ENCODE data around the gene POLR3GL. TPM values are rescaled to one million over a fixed set of nuclear protein-coding genes. Genes with fewer than 3 reads are reported as not detected.
"Not testable (repeated sequence)": the region's sequence is repeated elsewhere in the genome, so short reads cannot be mapped to it uniquely, and the experiment has no call there.

The POLR3GL gene
- total RNA-seq, 1 experiment from 2014 or later: 8.5 TPM

- peaks cover 18% of the 10 kb centered on the region for H3K36me3 ChIP-seq (ENCODE audit: insufficient read depth, low read length, poor library complexity, severe bottlenecking)
- peaks cover 16% of the 10 kb centered on the region for H3K4me1 ChIP-seq (ENCODE audit: insufficient read depth, low read length, poor library complexity, severe bottlenecking)
- H3K9me3 ChIP-seq (ENCODE audit: low read depth, low read length, poor library complexity, severe bottlenecking): no peaks in the 10 kb centered on the region
- TF ChIP-seq EZH2 (IDR thresholded peaks at IDR 0.05; ENCODE audit: borderline replicate concordance, low read depth, low read length, poor library complexity, severe bottlenecking): no peak
- TF ChIP-seq CTCF (conservative IDR thresholded peaks at IDR 0.05; ENCODE audit: low read depth, low read length): no peak
- intact Hi-C loops (cut with micrococcal nuclease; ENCODE audit: unreplicated experiment): loop anchor here (2.0 kb wide), 2 partner anchors 26 to 60 kb away; partner anchors contain the start of gene PIAS3
- ChIA-PET POLR2A (ENCODE audit: low non-redundant PET) (interaction anchor here (0.6 kb wide), 1 partner anchor 15 kb away, joined by 8 read pairs; no protein-coding TSS in a partner anchor), CTCF (interaction anchor here (0.6 to 1.0 kb wide), 2 partner anchors 9 kb away, joined by 3 to 4 read pairs; partner anchors contain the start of genes ITGA10 and RBM8A)
- BruUV-seq (replicated peaks): no TSS peak
- H3K4me3 ChIP-seq (ENCODE audit: low read depth, low read length, poor library complexity, severe bottlenecking): peak within 1 kb of the TSS; percentile 78
- no peaks in the 10 kb centered on the region for H3K27me3 ChIP-seq (replicated peaks; ENCODE audit: insufficient read depth, low read depth, low read length, poor library complexity)
- DNase-seq (ENCODE audit: low spot score): peak; percentile 94
- peak within 1 kb of the TSS; percentile 94 for H3K27ac ChIP-seq (ENCODE audit: low read depth, low read length, poor library complexity, severe bottlenecking)
Measured at GRCh38 chr1:145918144-145918991, 46.1 kb upstream of the POLR3GL start, which contains the start of gene PEX11B. Gene PEX11B (minus strand): TSS chr1:145918717. CDS start chr1:145918688, 29 bp downstream.

- H3K4me3 ChIP-seq (ENCODE audit: low read depth, low read length, poor library complexity, severe bottlenecking): peak overlapping the region; percentile 78
- ChIA-PET CTCF (interaction anchor here (0.6 to 1.0 kb wide), 2 partner anchors 8 to 10 kb away, joined by 3 to 4 read pairs; partner anchors contain the start of genes ITGA10 and RBM8A), POLR2A (ENCODE audit: low non-redundant PET) (interaction anchor here (0.6 kb wide), 2 partner anchors 16 to 38 kb away, joined by 4 to 8 read pairs; no protein-coding TSS in a partner anchor)
- H3K36me3 ChIP-seq (ENCODE audit: insufficient read depth, low read length, poor library complexity, severe bottlenecking): peaks cover 20% of the 10 kb centered on the region
- no peaks in the 10 kb centered on the region for H3K9me3 ChIP-seq (ENCODE audit: low read depth, low read length, poor library complexity, severe bottlenecking)
- no peak for TF ChIP-seq EZH2 (IDR thresholded peaks at IDR 0.05; ENCODE audit: borderline replicate concordance, low read depth, low read length, poor library complexity, severe bottlenecking)
- no peak for TF ChIP-seq CTCF (conservative IDR thresholded peaks at IDR 0.05; ENCODE audit: low read depth, low read length)
- H3K27ac ChIP-seq (ENCODE audit: low read depth, low read length, poor library complexity, severe bottlenecking): peak overlapping the region; percentile 94
- intact Hi-C loops (cut with micrococcal nuclease; ENCODE audit: unreplicated experiment): loop anchor here (2.0 kb wide), 2 partner anchors 26 to 60 kb away; partner anchors contain the start of gene PIAS3
- DNase-seq (ENCODE audit: low spot score): no peak
- H3K27me3 ChIP-seq (replicated peaks; ENCODE audit: insufficient read depth, low read depth, low read length, poor library complexity): no peaks in the 10 kb centered on the region
- BruUV-seq (replicated peaks): no TSS peak
- H3K4me1 ChIP-seq (ENCODE audit: insufficient read depth, low read length, poor library complexity, severe bottlenecking): peaks cover 16% of the 10 kb centered on the region
Measured at GRCh38 chr1:145918992-145919939, 45.2 kb upstream of the POLR3GL start.

- intact Hi-C loops (cut with micrococcal nuclease; ENCODE audit: unreplicated experiment); DNase-seq (ENCODE audit: low spot score); H3K9me3 ChIP-seq (ENCODE audit: low read depth, low read length, poor library complexity, severe bottlenecking); CTCF ChIA-PET; H3K27me3 ChIP-seq (replicated peaks; ENCODE audit: insufficient read depth, low read depth, low read length, poor library complexity); BruUV-seq (replicated peaks); POLR2A ChIA-PET (ENCODE audit: low non-redundant PET); H3K27ac ChIP-seq (ENCODE audit: low read depth, low read length, poor library complexity, severe bottlenecking): not testable (repeated sequence)
- peaks cover 17% of the 10 kb centered on the region for H3K36me3 ChIP-seq (ENCODE audit: insufficient read depth, low read length, poor library complexity, severe bottlenecking)
- peaks cover 16% of the 10 kb centered on the region for H3K4me1 ChIP-seq (ENCODE audit: insufficient read depth, low read length, poor library complexity, severe bottlenecking)
- peak overlapping the region; percentile 78 for H3K4me3 ChIP-seq (ENCODE audit: low read depth, low read length, poor library complexity, severe bottlenecking)
Measured at GRCh38 chr1:145920297-145920696, 44.2 kb upstream of the POLR3GL start.

All from A673 (cell line).